Neuronal stem cell (in vitro differentiated cells): Measurements from ENCODE around the gene LHX1.

Experiments
- DNase-seq: peaks from one replicate; pipeline ENCODE4 v3.0.0-alpha.2; 2013; ENCODE audit warnings: low spot score
- H2AFZ ChIP-seq: one replicate; pipeline ENCODE4 v1.6.1; 2013; ENCODE audit warnings: mild to moderate bottlenecking, low read length, inconsistent platforms
- H2AK5ac ChIP-seq: 2 replicates; pipeline ENCODE4 v1.6.1; 2013; ENCODE audit warnings: low read depth, mild to moderate bottlenecking, inconsistent platforms, low read length, moderate library complexity, mixed read lengths
- H2BK120ac ChIP-seq: 2 replicates; pipeline ENCODE4 v1.6.1; 2013; ENCODE audit warnings: low read depth, mild to moderate bottlenecking, inconsistent platforms, low read length, moderate library complexity, mixed read lengths
- H2BK12ac ChIP-seq: one replicate; pipeline ENCODE4 v1.6.1; 2013; ENCODE audit warnings: low read length, inconsistent platforms
- H2BK15ac ChIP-seq: 2 replicates; pipeline ENCODE4 v1.6.1; 2013; ENCODE audit warnings: mild to moderate bottlenecking, low read length, inconsistent platforms, mixed read lengths
- H2BK5ac ChIP-seq: one replicate; pipeline ENCODE4 v1.6.1; 2013; ENCODE audit warnings: inconsistent platforms, mild to moderate bottlenecking, low read length, moderate library complexity
- H3K14ac ChIP-seq: one replicate; pipeline ENCODE4 v1.6.1; 2013; ENCODE audit warnings: low read length, inconsistent platforms
- H3K18ac ChIP-seq: 2 replicates; pipeline ENCODE4 v1.6.1; 2013; ENCODE audit warnings: low read length, inconsistent platforms
- H3K23ac ChIP-seq: 2 replicates; pipeline ENCODE4 v1.6.1; 2013; ENCODE audit warnings: low read depth, mild to moderate bottlenecking, mixed read lengths, low read length, inconsistent platforms; ENCODE audit not compliant: poor library complexity
- H3K27ac ChIP-seq: replicated peaks from 3 replicates; pipeline ENCODE4 v1.5.1; 2013; ENCODE audit warnings: low read length, inconsistent platforms
- H3K27me3 ChIP-seq, 3 experiments: 2 replicates each; pipeline ENCODE4 v1.6.1; 2013; ENCODE audit warnings: low read length in 3 of 3, mild to moderate bottlenecking in 2 of 3, inconsistent platforms in 1 of 3, low read depth in 1 of 3, mixed read lengths in 1 of 3, moderate library complexity in 1 of 3; ENCODE audit not compliant: control insufficient read depth in 3 of 3, insufficient read depth in 3 of 3
- H3K36me3 ChIP-seq, 2 donors: replicated peaks in 1 of 2; 2 replicates each; pipeline ENCODE4 v1.6.1; 2013; ENCODE audit warnings: low read length in 2 of 2; ENCODE audit not compliant: control insufficient read depth in 2 of 2, insufficient read depth in 2 of 2
- H3K4ac ChIP-seq: 2 replicates; pipeline ENCODE4 v1.6.1; 2013; ENCODE audit warnings: inconsistent platforms, mild to moderate bottlenecking, low read length, moderate library complexity
- H3K4me1 ChIP-seq, 2 donors: 1 replicate in 1 of 2; 2 replicates in 1 of 2; pipeline ENCODE4 v1.6.1; 2013; ENCODE audit warnings: low read length in 2 of 2, low read depth in 1 of 2; ENCODE audit not compliant: control insufficient read depth in 2 of 2, insufficient read depth in 1 of 2
- H3K4me2 ChIP-seq: one replicate; pipeline ENCODE4 v1.6.1; 2013; ENCODE audit warnings: mild to moderate bottlenecking, low read length, inconsistent platforms; ENCODE audit not compliant: insufficient read depth, poor library complexity, severe bottlenecking
- H3K4me3 ChIP-seq, 2 donors: 2 replicates each; pipeline ENCODE4 v1.5.1; 2013; ENCODE audit warnings: low read length in 2 of 2, mild to moderate bottlenecking in 2 of 2, inconsistent platforms in 1 of 2, moderate library complexity in 1 of 2
- H3K79me1 ChIP-seq: one replicate; pipeline ENCODE4 v1.6.1; 2013; ENCODE audit warnings: low read depth, mild to moderate bottlenecking, inconsistent platforms, low read length, moderate library complexity
- H3K9ac ChIP-seq: one replicate; pipeline ENCODE4 v1.6.1; 2013; ENCODE audit warnings: mild to moderate bottlenecking, low read depth, low read length, inconsistent platforms; ENCODE audit not compliant: poor library complexity
- H3K9me3 ChIP-seq, 2 donors: replicated peaks in 1 of 2; 2 replicates each; pipeline versions ENCODE3 to v1.6.1; 2013; ENCODE audit warnings: low read length in 2 of 2, mild to moderate bottlenecking in 2 of 2, inconsistent platforms in 1 of 2, low read depth in 1 of 2, mixed read lengths in 1 of 2, moderate library complexity in 1 of 2; ENCODE audit not compliant: control insufficient read depth in 2 of 2, insufficient read depth in 1 of 2
- H4K8ac ChIP-seq: one replicate; pipeline ENCODE4 v1.6.1; 2013; ENCODE audit warnings: low read depth, mild to moderate bottlenecking, inconsistent platforms, low read length, moderate library complexity
- H4K91ac ChIP-seq: one replicate; pipeline ENCODE4 v1.6.1; 2013; ENCODE audit warnings: low read length, low read depth, mild to moderate bottlenecking, inconsistent platforms; ENCODE audit not compliant: poor library complexity
- WGBS, 2 donors: extraction: QIAGEN DNeasy Blood & Tissue Kit; methylation state at CpG; one replicate each; pipeline ENCODE4 v1.1.7; 2013; ENCODE audit warnings: missing lambda C conversion rate in 2 of 2, mixed read lengths in 1 of 2; ENCODE audit not compliant: insufficient read length in 2 of 2, insufficient replicate concordance in 1 of 2; ENCODE audit errors: extremely low coverage in 2 of 2; 5-methylcytosine and 5-hydroxymethylcytosine counted together

The LHX1 gene

DNA sequence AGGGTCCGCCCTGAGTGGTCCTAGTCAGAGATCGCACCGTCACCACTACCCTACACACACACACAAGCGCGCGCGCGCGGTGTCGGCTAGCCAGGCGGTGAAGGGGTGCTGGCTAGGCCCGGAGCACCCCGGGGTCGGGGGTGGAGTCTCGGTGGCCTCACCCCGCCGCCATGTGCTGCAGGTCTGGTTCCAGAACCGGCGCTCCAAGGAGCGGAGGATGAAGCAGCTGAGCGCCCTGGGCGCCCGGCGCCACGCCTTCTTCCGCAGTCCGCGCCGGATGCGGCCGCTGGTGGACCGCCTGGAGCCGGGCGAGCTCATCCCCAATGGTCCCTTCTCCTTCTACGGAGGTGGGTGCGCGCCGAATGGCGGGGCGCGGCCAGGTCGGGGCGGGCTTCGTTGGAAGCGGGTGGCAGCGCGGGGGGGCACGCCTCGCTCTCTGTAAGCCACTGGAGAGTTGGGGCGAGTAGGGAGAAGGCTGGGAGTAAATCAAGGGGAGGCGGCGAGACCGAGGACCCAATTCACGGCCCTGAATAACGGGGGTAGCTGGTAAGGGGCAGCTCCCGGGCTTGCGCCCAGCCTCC is 4.8 kb downstream of the LHX1 start:
- peak overlapping the region; percentile 63 for H3K4me2 ChIP-seq
- peak overlapping the region; percentile 24 for H2BK12ac ChIP-seq
- no peak overlapping the region for H3K4ac ChIP-seq
- peaks cover 73 to 100% (median 92%) of the 10 kb centered on the region in 3 experiments for H3K27me3 ChIP-seq
- no peak overlapping the region for H3K9ac ChIP-seq
- peaks cover 0 to 2% of the 10 kb centered on the region in 2 donors for H3K9me3 ChIP-seq
- peak overlapping the region; percentile 16 for H2BK15ac ChIP-seq
- H3K27ac ChIP-seq, result no peak overlapping the region
- peak overlapping the region in 1 of 2 donors; percentile 23 for H3K4me3 ChIP-seq
- no peaks in the 10 kb centered on the region for H3K79me1 ChIP-seq
- DNase-seq, result no peak
- no peak overlapping the region for H2BK120ac ChIP-seq
- no CpG with 5 or more reads among the region's 57 CpGs for WGBS, 2 donors
- peak overlapping the region; percentile 90 for H3K23ac ChIP-seq
- H2AK5ac ChIP-seq, result no peak overlapping the region
- H4K8ac ChIP-seq, result no peak overlapping the region
- H3K36me3 ChIP-seq, result no peaks in the 10 kb centered on the region
- H4K91ac ChIP-seq, result no peak overlapping the region
- no peak overlapping the region for H3K14ac ChIP-seq
- no peak overlapping the region for H2BK5ac ChIP-seq
- peak overlapping the region; percentile 86 for H2AFZ ChIP-seq
- H3K18ac ChIP-seq, result peak overlapping the region; percentile 73
- peaks cover 7 to 12% of the 10 kb centered on the region in 2 donors for H3K4me1 ChIP-seq

DNA sequence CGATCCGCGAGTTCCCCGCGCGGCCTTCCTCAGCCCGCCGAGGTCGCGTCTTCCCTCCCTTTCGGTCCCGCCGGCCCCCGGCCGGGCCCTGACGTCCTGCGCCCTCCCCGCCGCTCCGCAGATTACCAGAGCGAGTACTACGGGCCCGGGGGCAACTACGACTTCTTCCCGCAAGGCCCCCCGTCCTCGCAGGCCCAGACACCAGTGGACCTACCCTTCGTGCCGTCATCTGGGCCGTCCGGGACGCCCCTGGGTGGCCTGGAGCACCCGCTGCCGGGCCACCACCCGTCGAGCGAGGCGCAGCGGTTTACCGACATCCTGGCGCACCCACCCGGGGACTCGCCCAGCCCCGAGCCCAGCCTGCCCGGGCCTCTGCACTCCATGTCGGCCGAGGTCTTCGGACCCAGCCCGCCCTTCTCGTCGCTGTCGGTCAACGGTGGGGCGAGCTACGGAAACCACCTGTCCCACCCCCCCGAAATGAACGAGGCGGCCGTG is 5.4 kb downstream of the LHX1 start:
- H2BK120ac ChIP-seq, result no peak overlapping the region
- peak overlapping the region; percentile 63 for H3K4me2 ChIP-seq
- WGBS, 2 donors, result no CpG with 5 or more reads among the region's 59 CpGs
- H3K14ac ChIP-seq, result no peak overlapping the region
- H3K36me3 ChIP-seq, result no peaks in the 10 kb centered on the region
- peak overlapping the region; percentile 12 for H3K9ac ChIP-seq
- peak overlapping the region; percentile 90 for H3K23ac ChIP-seq
- peaks cover 0 to 4% of the 10 kb centered on the region in 2 donors for H3K9me3 ChIP-seq
- no peak for DNase-seq
- peaks cover 6 to 11% of the 10 kb centered on the region in 2 donors for H3K4me1 ChIP-seq
- peaks cover 73 to 100% (median 92%) of the 10 kb centered on the region in 3 experiments for H3K27me3 ChIP-seq
- no peak overlapping the region for H3K27ac ChIP-seq
- peak overlapping the region in 1 of 2 donors; percentile 23 for H3K4me3 ChIP-seq
- H3K4ac ChIP-seq, result no peak overlapping the region
- H4K91ac ChIP-seq, result no peak overlapping the region
- peak overlapping the region; percentile 73 for H4K8ac ChIP-seq
- H3K79me1 ChIP-seq, result no peaks in the 10 kb centered on the region
- H2BK5ac ChIP-seq, result no peak overlapping the region
- peak overlapping the region; percentile 24 for H2BK12ac ChIP-seq
- peak overlapping the region; percentile 86 for H2AFZ ChIP-seq
- peak overlapping the region; percentile 75 for H3K18ac ChIP-seq
- peak overlapping the region; percentile 70 for H2AK5ac ChIP-seq
- H2BK15ac ChIP-seq, result peak overlapping the region; percentile 16

DNA sequence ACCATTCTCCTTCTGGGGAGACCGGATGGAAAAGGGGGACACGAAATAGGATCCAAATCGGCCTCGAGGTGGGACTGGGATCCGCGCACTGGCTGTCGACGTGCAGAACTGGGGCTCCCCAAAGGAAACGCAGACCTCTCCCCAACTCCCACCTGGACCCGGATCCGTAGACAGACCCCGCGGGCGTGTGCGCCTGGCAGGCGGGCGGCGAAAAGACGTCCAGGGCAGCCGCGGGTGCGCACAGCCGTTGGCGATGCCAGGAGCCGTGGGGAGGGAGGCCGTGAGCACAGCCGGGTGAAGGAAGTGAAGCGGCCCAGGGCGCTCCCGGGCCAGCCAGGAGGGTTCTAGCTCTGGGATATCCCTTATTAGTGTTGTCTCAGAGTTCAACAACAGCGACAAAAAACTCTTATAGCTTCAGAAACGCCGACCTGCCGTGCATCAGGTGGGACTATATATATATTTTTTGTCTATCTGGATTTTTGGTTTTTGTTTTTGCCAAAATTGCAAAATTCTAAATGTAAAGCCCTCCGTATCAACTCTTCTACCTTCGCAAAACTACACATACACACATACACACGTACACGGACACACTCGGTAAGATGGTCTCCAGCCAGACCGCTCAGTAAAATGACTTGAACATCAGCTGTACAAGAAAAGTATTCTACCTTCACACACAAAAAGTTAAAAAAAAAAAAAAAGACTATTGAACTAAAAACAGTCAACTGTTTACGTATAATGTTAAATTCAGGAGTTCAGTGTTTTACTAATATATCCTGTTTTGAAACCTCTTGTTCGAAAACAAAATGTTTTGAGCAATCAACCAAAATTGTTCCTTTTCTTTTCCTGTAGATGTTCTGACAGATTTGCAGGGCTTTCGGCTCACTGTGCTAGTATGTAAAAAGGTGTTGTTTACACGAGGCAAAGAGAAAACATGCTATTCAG is 6.2 kb downstream of the LHX1 start:
- H3K4me1 ChIP-seq, result peaks cover 2 to 6% of the 10 kb centered on the region in 2 donors
- H3K14ac ChIP-seq, result no peak overlapping the region
- peaks cover 67 to 97% (median 91%) of the 10 kb centered on the region in 3 experiments for H3K27me3 ChIP-seq
- WGBS, 2 donors, result no CpG with 5 or more reads among the region's 44 CpGs
- no peak overlapping the region for H2BK120ac ChIP-seq
- no peak overlapping the region for H4K91ac ChIP-seq
- peak overlapping the region; percentile 52 for H3K18ac ChIP-seq
- H3K9ac ChIP-seq, result no peak overlapping the region
- H3K36me3 ChIP-seq, result no peaks in the 10 kb centered on the region
- no peak overlapping the region for H3K4me2 ChIP-seq
- H3K27ac ChIP-seq, result no peak overlapping the region
- no peaks in the 10 kb centered on the region for H3K79me1 ChIP-seq
- no peak overlapping the region for H2BK12ac ChIP-seq
- H3K23ac ChIP-seq, result no peak overlapping the region
- H3K9me3 ChIP-seq, result peaks cover 0 to 6% of the 10 kb centered on the region in 2 donors
- H4K8ac ChIP-seq, result no peak overlapping the region
- H2AFZ ChIP-seq, result no peak overlapping the region
- no peak for DNase-seq
- H2BK15ac ChIP-seq, result no peak overlapping the region
- H2AK5ac ChIP-seq, result no peak overlapping the region
- no peak overlapping the region for H3K4ac ChIP-seq
- H2BK5ac ChIP-seq, result no peak overlapping the region
- H3K4me3 ChIP-seq, result no peak overlapping the region

DNA sequence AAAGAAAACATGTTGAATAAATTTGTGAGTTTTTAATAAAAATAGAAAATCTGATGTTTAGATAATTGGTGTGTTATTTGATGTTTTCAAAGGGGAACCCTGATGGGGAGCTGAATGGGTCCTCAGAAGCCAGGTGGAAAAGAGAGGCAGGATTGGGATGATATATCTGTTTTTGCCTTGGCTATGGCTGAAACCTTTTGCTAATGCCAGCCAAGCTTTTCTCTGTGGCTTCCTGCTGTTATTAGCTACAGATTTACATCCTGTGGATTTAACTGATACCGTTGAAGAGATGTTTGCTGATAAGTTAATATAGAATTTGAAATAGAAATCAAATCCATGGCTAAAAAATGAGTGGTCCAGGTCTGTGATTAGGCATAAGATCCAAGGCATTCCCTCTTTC is 7.3 kb downstream of the LHX1 start:
- no peak overlapping the region for H2BK12ac ChIP-seq
- H2AK5ac ChIP-seq, result no peak overlapping the region
- H3K36me3 ChIP-seq, result no peaks in the 10 kb centered on the region
- no peak overlapping the region for H2BK120ac ChIP-seq
- no peak overlapping the region for H3K4me2 ChIP-seq
- H3K14ac ChIP-seq, result no peak overlapping the region
- peaks cover 57 to 87% (median 81%) of the 10 kb centered on the region in 3 experiments for H3K27me3 ChIP-seq
- no peak overlapping the region for H4K91ac ChIP-seq
- H4K8ac ChIP-seq, result no peak overlapping the region
- peaks cover 0 to 6% of the 10 kb centered on the region in 2 donors for H3K9me3 ChIP-seq
- peaks cover 0 to under 1% of the 10 kb centered on the region in 2 donors for H3K4me1 ChIP-seq
- no peak overlapping the region for H3K18ac ChIP-seq
- no peak overlapping the region for H3K27ac ChIP-seq
- H3K4me3 ChIP-seq, result no peak overlapping the region
- no peak overlapping the region for H3K4ac ChIP-seq
- H2AFZ ChIP-seq, result no peak overlapping the region
- DNase-seq, result no peak
- H3K79me1 ChIP-seq, result no peaks in the 10 kb centered on the region
- no peak overlapping the region for H2BK5ac ChIP-seq
- no peak overlapping the region for H3K9ac ChIP-seq
- H2BK15ac ChIP-seq, result no peak overlapping the region
- no peak overlapping the region for H3K23ac ChIP-seq
- no CpG with 5 or more reads among the region's 1 CpG for WGBS, 2 donors
